22Rv1 (cell line): Measurements from ENCODE around the gene NRXN3.

ENCODE experiments used
- CTCF ChIP-seq: fragments of 450-650 bp; IDR thresholded peaks from 2 replicates; pipeline ENCODE4 v1.5.1; 2017; ENCODE audit warnings: mild to moderate bottlenecking
- ZFX ChIP-seq: fragments of 450-650 bp; IDR thresholded peaks from 2 replicates; pipeline ENCODE4 v1.6.1; 2017; ENCODE audit warnings: antibody characterized with exemption, borderline replicate concordance

- TF ChIP-seq CTCF (no peak), ZFX (no peak)
Measured at GRCh38 chr14:78367355-78367754, 197.2 kb downstream of the NRXN3 start.
